Naive thymus-derived CD4-positive, alpha-beta T cell (primary cell): ENCODE results near the gene ZNF419. TPM values are rescaled to one million over a fixed set of nuclear protein-coding genes. Genes with fewer than 3 reads are reported as not detected.
"Not testable (repeated sequence)": the region's sequence is repeated elsewhere in the genome, so short reads cannot be mapped to it uniquely, and the experiment has no call there.

Experiments used
- ATAC-seq: fragments of 150-1000 bp; cut with Tn5 transposase; 2 replicates; pipeline ENCODE4 v1.10.0; 2021; ENCODE audit warnings: mild to moderate bottlenecking, moderate library complexity
- CTCF ChIA-PET: fragments of 350-600 bp; sonication (Branson Sonifier 250); formaldehyde crosslinking; loops from one replicate; lab custom pipeline; 2021; ENCODE audit warnings: antibody characterized with exemption; lab: Charles Lee
- POLR2A ChIA-PET: fragments of 350-600 bp; sonication (Branson Sonifier 250); formaldehyde crosslinking; loops from one replicate; lab custom pipeline; 2021; ENCODE audit warnings: antibody characterized with exemption, inconsistent platforms; lab: Charles Lee
- DNase-seq, 9 donors: peaks; one replicate each; pipeline versions ENCODE4 v3.0.0 to v3.0.0-alpha.2; 2020 to 2022; ENCODE audit warnings: mixed read lengths in 1 of 9
- H3K27ac ChIP-seq: one replicate; pipeline ENCODE4 v1.7.0; 2013; ENCODE audit warnings: mild to moderate bottlenecking, low read depth, low read length, moderate library complexity
- H3K27me3 ChIP-seq, 2 donors: one replicate each; pipeline ENCODE4 v1.7.0; 2013; ENCODE audit warnings: low read length in 2 of 2, mild to moderate bottlenecking in 2 of 2, moderate library complexity in 2 of 2; ENCODE audit not compliant: control insufficient read depth in 2 of 2, insufficient read depth in 2 of 2
- H3K36me3 ChIP-seq, 3 experiments: 1 replicate in 2 of 3; 2 replicates in 1 of 3; pipeline ENCODE4 v1.7.0; 2013; ENCODE audit warnings: low read length in 3 of 3, mild to moderate bottlenecking in 3 of 3, moderate library complexity in 1 of 3; ENCODE audit not compliant: insufficient read depth in 3 of 3, control insufficient read depth in 2 of 3
- H3K4me1 ChIP-seq, 2 donors: one replicate each; pipeline ENCODE4 v1.7.0; 2013; ENCODE audit warnings: low read length in 2 of 2, mild to moderate bottlenecking in 2 of 2, moderate library complexity in 1 of 2; ENCODE audit not compliant: control insufficient read depth in 2 of 2, insufficient read depth in 2 of 2
- H3K4me3 ChIP-seq: 2 replicates; pipeline ENCODE4 v1.7.0; 2013; ENCODE audit warnings: mild to moderate bottlenecking, low read length
- H3K9me3 ChIP-seq, 3 experiments: 1 replicate in 2 of 3; 2 replicates in 1 of 3; pipeline ENCODE4 v1.7.0; 2013; ENCODE audit warnings: low read length in 3 of 3; ENCODE audit not compliant: control insufficient read depth in 2 of 3
- H3K27ac Mint-ChIP-seq, 9 donors: one replicate each; pipeline ENCODE4 v1.8.0; 2020 to 2022; ENCODE audit warnings: mixed read lengths in 9 of 9, mild to moderate bottlenecking in 8 of 9, moderate library complexity in 5 of 9, inconsistent platforms in 2 of 9
- H3K27me3 Mint-ChIP-seq, 5 donors: one replicate each; pipeline ENCODE4 v1.8.0; 2021 to 2022; ENCODE audit warnings: mixed read lengths in 5 of 5, mild to moderate bottlenecking in 1 of 5
- H3K36me3 Mint-ChIP-seq, 5 donors: one replicate each; pipeline ENCODE4 v1.8.0; 2020 to 2022; ENCODE audit warnings: mixed read lengths in 5 of 5, mild to moderate bottlenecking in 3 of 5, inconsistent platforms in 1 of 5
- H3K4me1 Mint-ChIP-seq, 7 donors: one replicate each; pipeline ENCODE4 v1.8.0; 2020 to 2022; ENCODE audit warnings: mixed read lengths in 7 of 7, mild to moderate bottlenecking in 3 of 7, inconsistent platforms in 1 of 7
- H3K4me3 Mint-ChIP-seq, 10 donors: one replicate each; pipeline ENCODE4 v1.8.0; 2020 to 2022; ENCODE audit warnings: mild to moderate bottlenecking in 10 of 10, mixed read lengths in 10 of 10, moderate library complexity in 6 of 10, inconsistent platforms in 2 of 10
- H3K9me3 Mint-ChIP-seq, 11 donors: one replicate each; pipeline ENCODE4 v1.8.0; 2020 to 2022; ENCODE audit warnings: mixed read lengths in 11 of 11, mild to moderate bottlenecking in 4 of 11, inconsistent platforms in 1 of 11, moderate library complexity in 1 of 11
- intact Hi-C, 2 donors: fragments of 100-400 bp; cut with micrococcal nuclease; formaldehyde crosslinking; loops; one replicate each; pipeline ENCODE4 v1.15.1; 2023
- polyA plus RNA-seq, 2 donors: library from polyadenylated mRNA; unstranded; fragments of 300-500 nt; fragmentation: Illumina TruSeq; gene quantifications; one replicate each; pipeline ENCODE4 v1.2.3, GENCODE V29; 2021
- total RNA-seq, 6 experiments: library from RNA in 5 of 6; stranded (reverse) in 5 of 6; gene quantifications; 1 replicate in 5 of 6; 2 replicates in 1 of 6; pipeline ENCODE4 v1.2.3 and lab custom pipeline; 2021 to 2026

The ZNF419 gene
- 10 to 100 TPM in 3 of 5 experiments, 1 to 10 TPM in 2; 7.1 to 27.6 (median 12.2) TPM for total RNA-seq
- 10 to 100 TPM in 1 of 2 donors, 1 to 10 TPM in 1; 7.0 to 11.7 TPM for polyA plus RNA-seq
- total RNA-seq (lab: John Stamatoyannopoulos, UW), result 21.8 reads per million, percentile 52 among the genes with 10 or more reads in this experiment

- Mint-ChIP-seq H3K36me3 (peaks cover 27 to 48% (median 46%) of the 10 kb centered on the region in 5 donors), H3K4me1 (peaks cover 10 to 19% (median 16%) of the 10 kb centered on the region in 7 donors), H3K27ac (peak within 1 kb of the TSS; percentile 50 to 92 (median 74)), H3K9me3 (peaks cover 21 to 69% (median 45%) of the 10 kb centered on the region in 11 donors), H3K4me3 (peak within 1 kb of the TSS; percentile 60 to 92 (median 77))
- CTCF ChIA-PET, H3K4me1 ChIP-seq, H3K27me3 ChIP-seq, H3K27me3 Mint-ChIP-seq: not testable (repeated sequence)
- Histone ChIP-seq H3K9me3 (peaks cover 0 to 13% (median 6%) of the 10 kb centered on the region in 3 experiments), H3K36me3 (peaks cover 6 to 27% (median 7%) of the 10 kb centered on the region in 3 experiments), H3K27ac (peak within 1 kb of the TSS; percentile 82), H3K4me3 (peak within 1 kb of the TSS; percentile 89)
- intact Hi-C loops, result loop anchor here (1.0 to 10.0 kb wide), 14 partner anchors 10 to 897 kb away; partner anchors contain the start of genes ZNF548 (in 2 of the 2), ZNF549 (in 2 of the 2), ZNF550 (in 2 of the 2) and ZNF749 (in 2 of the 2)
- DNase-seq (peak; percentile 82 to 94 (median 91)), ATAC-seq (peak; percentile 98)
- POLR2A ChIA-PET, result interaction anchor here (1.5 kb wide), 2 partner anchors 12 to 515 kb away, joined by 3 to 9 read pairs; partner anchors contain the start of genes ZNF606 and ZNF773
Observed at GRCh38 chr19:57487477-57488298, at the start of gene ZNF419. TSS of gene ZNF419 (plus strand) at chr19:57487750. CDS start at chr19:57487951, 201 bp downstream.

DNA sequence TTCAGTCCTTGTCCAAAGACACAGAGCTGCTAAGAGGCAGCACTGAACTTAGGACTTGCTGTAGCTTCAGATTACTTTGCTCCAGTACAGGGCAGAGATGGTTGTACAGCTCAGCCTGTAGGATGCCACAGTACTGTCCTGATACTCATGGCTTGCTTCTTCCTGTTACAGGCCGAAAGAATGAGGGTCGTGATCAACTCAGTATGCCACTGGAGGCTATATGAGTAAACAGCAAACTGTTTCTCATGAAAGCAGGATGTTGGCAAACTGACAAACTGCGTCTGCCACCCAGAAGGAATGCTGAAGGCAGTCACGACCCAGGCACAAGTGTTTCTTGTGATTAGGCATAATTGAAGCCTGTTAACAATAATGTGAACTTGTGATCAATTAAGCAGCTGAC, 49.6 kb upstream of the ZNF419 start:
- POLR2A ChIA-PET, result interaction anchor here (0.6 kb wide), 1 partner anchor 542 kb away, joined by 3 read pairs; no protein-coding TSS in a partner anchor
- DNase-seq (no peak), ATAC-seq (no peak)
- peaks cover 23 to 45% (median 38%) of the 10 kb centered on the region in 7 donors for H3K4me1 Mint-ChIP-seq
- H3K4me3 Mint-ChIP-seq, result peak overlapping the region in 1 of 10 donors; percentile 13
- Histone ChIP-seq H3K36me3 (peaks cover 0 to 45% (median 7%) of the 10 kb centered on the region in 3 experiments), H3K27ac (no peak overlapping the region), H3K27me3 (no peaks in the 10 kb centered on the region), H3K9me3 (peaks cover 0 to 25% (median 5%) of the 10 kb centered on the region in 3 experiments), H3K4me3 (no peak overlapping the region), H3K4me1 (peaks cover 7 to 14% of the 10 kb centered on the region in 2 donors)
- CTCF ChIA-PET, result no interaction called here
- intact Hi-C loops, result loop anchor here in 1 of 2 donors (5.0 kb wide), 1 partner anchor 949 kb away; the partner anchor contains the start of gene RPS5
- H3K27ac Mint-ChIP-seq, result no peak overlapping the region
- H3K9me3 Mint-ChIP-seq, result peaks cover 14 to 67% (median 47%) of the 10 kb centered on the region in 11 donors
- H3K27me3 Mint-ChIP-seq, result no peaks in the 10 kb centered on the region
- peaks cover 48 to 70% (median 63%) of the 10 kb centered on the region in 5 donors for H3K36me3 Mint-ChIP-seq

DNA sequence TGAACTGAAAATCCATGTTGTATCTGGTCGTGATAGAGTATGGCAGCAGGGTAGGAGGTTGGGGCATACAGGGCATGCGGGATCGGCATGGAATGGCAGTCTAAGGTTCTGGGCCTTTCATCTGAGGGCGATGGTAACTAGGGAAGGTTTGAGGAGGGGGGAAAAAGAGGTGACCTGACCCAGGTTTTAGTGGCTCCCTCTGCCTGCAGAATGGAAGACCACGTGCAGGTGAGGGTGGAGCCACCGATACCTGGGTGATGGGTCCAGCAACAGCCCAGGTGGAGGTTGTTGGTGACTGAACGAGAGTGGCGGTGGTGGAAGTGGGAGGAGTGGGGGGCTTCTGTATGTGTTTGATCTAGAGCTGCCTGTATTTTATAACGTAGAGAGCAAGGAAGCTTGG, 48.6 kb upstream of the ZNF419 start:
- Mint-ChIP-seq H3K36me3 (peaks cover 58 to 77% (median 73%) of the 10 kb centered on the region in 5 donors), H3K27me3 (no peaks in the 10 kb centered on the region), H3K4me1 (peaks cover 23 to 44% (median 38%) of the 10 kb centered on the region in 7 donors), H3K9me3 (peaks cover 14 to 77% (median 55%) of the 10 kb centered on the region in 11 donors), H3K4me3 (peak overlapping the region in 3 of 10 donors; percentile 25 to 68 (median 52)), H3K27ac (no peak overlapping the region)
- H3K36me3 ChIP-seq, result peaks cover 0 to 55% (median 14%) of the 10 kb centered on the region in 3 experiments
- peaks cover 7 to 14% of the 10 kb centered on the region in 2 donors for H3K4me1 ChIP-seq
- peaks cover 0 to 35% (median 12%) of the 10 kb centered on the region in 3 experiments for H3K9me3 ChIP-seq
- intact Hi-C loops, result loop anchor here in 1 of 2 donors (5.0 kb wide), 1 partner anchor 948 kb away; the partner anchor contains the start of gene RPS5
- no peak overlapping the region for H3K27ac ChIP-seq
- no peak overlapping the region for H3K4me3 ChIP-seq
- CTCF ChIA-PET, result no interaction called here
- DNase-seq (no peak), ATAC-seq (no peak)
- POLR2A ChIA-PET, result no interaction called here
- no peaks in the 10 kb centered on the region for H3K27me3 ChIP-seq

DNA sequence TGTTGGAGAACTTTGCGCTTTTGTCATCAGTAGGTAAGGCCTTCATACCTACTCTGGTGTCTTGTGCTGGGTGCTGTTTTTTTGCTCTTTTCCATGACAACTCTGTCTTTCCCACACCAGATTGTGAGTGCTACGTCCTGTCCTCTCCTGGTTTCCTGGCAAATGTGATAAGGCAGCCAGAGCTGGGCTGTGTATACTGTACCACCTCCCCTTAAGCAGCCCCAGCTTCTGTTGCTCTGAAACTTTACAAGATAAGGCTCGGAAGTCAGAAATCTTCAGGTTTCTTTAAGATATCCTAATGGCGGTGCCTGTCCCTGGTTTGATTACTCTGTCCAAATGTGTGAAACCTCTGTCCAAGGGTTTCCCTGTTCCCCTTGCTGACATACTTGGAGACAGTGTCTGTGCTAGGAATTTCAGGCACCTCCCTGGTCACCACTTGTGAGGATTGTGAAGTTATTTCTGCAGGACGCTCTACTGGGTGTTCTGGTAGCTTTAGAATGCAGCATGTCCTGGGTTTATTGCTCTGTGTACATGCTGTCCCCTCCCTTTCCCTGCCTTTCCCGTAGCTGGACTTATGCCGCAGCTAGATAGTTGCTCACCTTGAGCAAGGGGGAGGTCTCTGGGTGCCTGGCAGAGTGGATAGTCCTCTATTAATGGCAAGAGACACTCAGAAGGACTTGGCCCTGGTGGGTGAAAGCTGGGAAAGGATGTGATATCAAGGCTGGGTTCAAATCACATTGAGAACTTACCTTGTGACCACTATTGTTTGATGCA, 45.4 kb upstream of the ZNF419 start:
- Mint-ChIP-seq H3K36me3 (peaks cover 66 to 83% (median 81%) of the 10 kb centered on the region in 5 donors), H3K4me3 (no peak overlapping the region), H3K9me3 (peaks cover 19 to 90% (median 71%) of the 10 kb centered on the region in 11 donors), H3K27ac (no peak overlapping the region), H3K27me3 (no peaks in the 10 kb centered on the region), H3K4me1 (peaks cover 0 to 19% (median 16%) of the 10 kb centered on the region in 7 donors)
- Histone ChIP-seq H3K4me1 (no peaks in the 10 kb centered on the region), H3K27me3 (no peaks in the 10 kb centered on the region), H3K9me3 (peaks cover 0 to 64% (median 23%) of the 10 kb centered on the region in 3 experiments), H3K27ac (no peak overlapping the region), H3K36me3 (peaks cover 0 to 60% (median 25%) of the 10 kb centered on the region in 3 experiments), H3K4me3 (no peak overlapping the region)
- ChIA-PET CTCF (no interaction called here), POLR2A (interaction anchor here (0.7 kb wide), 1 partner anchor 563 kb away, joined by 3 read pairs; no protein-coding TSS in a partner anchor)
- no peak for ATAC-seq
- no peak for DNase-seq
- intact Hi-C loops, result no loop called here

GRCh38 chr19:57443121-57443696, 44.3 kb upstream of the ZNF419 start:
- Histone ChIP-seq H3K9me3 (peaks cover 0 to 67% (median 23%) of the 10 kb centered on the region in 3 experiments), H3K27me3 (no peaks in the 10 kb centered on the region), H3K36me3 (peaks cover 0 to 54% (median 23%) of the 10 kb centered on the region in 3 experiments), H3K4me1 (no peaks in the 10 kb centered on the region), H3K4me3 (no peak overlapping the region), H3K27ac (no peak overlapping the region)
- DNase-seq (no peak), ATAC-seq (no peak)
- peaks cover 65 to 79% (median 77%) of the 10 kb centered on the region in 5 donors for H3K36me3 Mint-ChIP-seq
- no peaks in the 10 kb centered on the region for H3K27me3 Mint-ChIP-seq
- ChIA-PET POLR2A (no interaction called here), CTCF (no interaction called here)
- peak overlapping the region in 1 of 10 donors; percentile 19 for H3K4me3 Mint-ChIP-seq
- H3K9me3 Mint-ChIP-seq, result peaks cover 19 to 94% (median 67%) of the 10 kb centered on the region in 11 donors
- intact Hi-C loops, result no loop called here
- no peak overlapping the region for H3K27ac Mint-ChIP-seq
- H3K4me1 Mint-ChIP-seq, result peaks cover 0 to 19% (median 16%) of the 10 kb centered on the region in 7 donors
